Measurements from ENCODE around the gene CARMIL1. TPM values are rescaled to one million over a fixed set of nuclear protein-coding genes. Genes with fewer than 3 reads are reported as not detected.

CARMIL1 gene
- total RNA-seq, 1 experiment from 2014 or later = 23.6 TPM

GRCh38 chr6:25599516-25600085 lies 320.4 kb downstream of the CARMIL1 start:
- Histone ChIP-seq H3K4me2 (ENCODE audit: insufficient read depth, insufficient read length, low read length) (no peak overlapping the region), H2AFZ (ENCODE audit: low read length) (no peak overlapping the region), H4K5ac (ENCODE audit: insufficient read length, low read depth, low read length) (no peak overlapping the region), H2AK5ac (ENCODE audit: insufficient read length, low read length) (no peak overlapping the region), H2BK15ac (ENCODE audit: low read depth, low read length) (no peak overlapping the region), H3K56ac (ENCODE audit: insufficient read length, low read depth, low read length) (no peak overlapping the region), H3K23ac (ENCODE audit: insufficient read length, low read depth, low read length) (no peak overlapping the region), H2BK5ac (ENCODE audit: insufficient read length, low read length) (no peak overlapping the region), H3K4ac (ENCODE audit: low read depth, low read length) (no peak overlapping the region), H3K27me3 (ENCODE audit: insufficient read depth, low read length) (no peaks in the 10 kb centered on the region), H2BK12ac (ENCODE audit: insufficient read length, low read depth, low read length) (no peak overlapping the region), H3K79me2 (ENCODE audit: insufficient read depth, low read length) (no peaks in the 10 kb centered on the region), H3K4me1 (ENCODE audit: insufficient read depth, low read length) (no peaks in the 10 kb centered on the region), H3T11ph (ENCODE audit: low read length) (no peak overlapping the region), H2BK120ac (ENCODE audit: low read depth, low read length, poor library complexity, severe bottlenecking) (no peak overlapping the region), H3K18ac (ENCODE audit: insufficient read length, low read depth, low read length) (no peak overlapping the region), H3K14ac (ENCODE audit: insufficient read depth, low read length) (no peak overlapping the region), H4K8ac (replicated peaks; ENCODE audit: insufficient read length, low read depth, low read length) (no peak overlapping the region), H4K20me1 (ENCODE audit: control insufficient read depth, insufficient read depth, insufficient read length) (no peaks in the 10 kb centered on the region), H3K79me1 (ENCODE audit: insufficient read depth, low read depth, low read length, poor library complexity, severe bottlenecking) (no peaks in the 10 kb centered on the region), H3K23me2 (ENCODE audit: insufficient read length, low read depth, low read length, poor library complexity, severe bottlenecking) (no peaks in the 10 kb centered on the region), H3K9me3 (ENCODE audit: control insufficient read depth, low read depth, low read length) (no peaks in the 10 kb centered on the region), H2BK20ac (ENCODE audit: low read depth, low read length, poor library complexity, severe bottlenecking) (no peak overlapping the region), H4K91ac (ENCODE audit: insufficient read length, low read depth, low read length) (no peak overlapping the region), H3K9ac (ENCODE audit: extremely low read depth, insufficient read length, low read length) (no peak overlapping the region), H3K27ac (ENCODE audit: insufficient read length, low read depth, low read length) (no peak overlapping the region)
- Mint-ChIP-seq H3K36me3 (ENCODE audit: insufficient read depth in 1 of 3, low read depth in 3 of 3) (peaks cover 5 to 9% (median 9%) of the 10 kb centered on the region in 3 experiments; a peak in 5 of 7 replicates), H3K27me3 (ENCODE audit: low read depth) (no peaks in the 10 kb centered on the region), H3K4me1 (peaks cover 6 to 7% of the 10 kb centered on the region in 2 experiments; a peak in 3 of 4 replicates), H3K9me3 (no peaks in the 10 kb centered on the region), H3K4me3 (no peak overlapping the region), H3K27ac (no peak overlapping the region)
- DNase-seq = no peak
- TF ChIP-seq CTCF (conservative IDR thresholded peaks at IDR 0.05) = no peak
- WGBS (ENCODE audit: extremely low coverage, insufficient read length, low lambda C conversion rate) = no CpG with 5 or more reads among the region's 4 CpGs

Data from H9 (cell line).